ENCODE results near the gene EML6.

EML6 gene

DNA sequence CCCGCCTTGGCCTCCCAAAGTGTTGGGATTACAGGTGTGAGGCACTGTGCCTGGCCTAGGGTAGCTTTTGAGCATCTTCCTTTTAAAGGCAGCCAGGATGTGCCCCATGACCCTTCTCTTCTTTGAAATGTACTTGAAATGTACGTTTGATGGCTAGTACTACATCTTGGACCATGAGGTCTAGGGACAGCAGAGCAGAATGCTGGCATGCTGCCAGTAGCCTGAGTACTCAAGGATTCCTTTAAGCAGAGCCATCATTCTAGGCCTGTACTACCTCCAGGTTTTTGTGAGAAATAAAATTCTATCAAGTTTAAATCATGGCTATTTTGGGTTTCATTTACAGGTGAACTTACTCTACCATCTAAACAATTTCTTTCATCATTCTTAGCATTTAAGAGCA lies 2.9 kb upstream of the EML6 start:
- TF ChIP-seq GATA1 (IDR thresholded peaks at IDR 0.05; ENCODE audit: low read depth, low read length): no peak
- TF ChIP-seq POLR2A (IDR thresholded peaks at IDR 0.05; ENCODE audit: low read length): no peak
- DNase-seq: peak in 1 of 2 experiments; percentile 15

DNA sequence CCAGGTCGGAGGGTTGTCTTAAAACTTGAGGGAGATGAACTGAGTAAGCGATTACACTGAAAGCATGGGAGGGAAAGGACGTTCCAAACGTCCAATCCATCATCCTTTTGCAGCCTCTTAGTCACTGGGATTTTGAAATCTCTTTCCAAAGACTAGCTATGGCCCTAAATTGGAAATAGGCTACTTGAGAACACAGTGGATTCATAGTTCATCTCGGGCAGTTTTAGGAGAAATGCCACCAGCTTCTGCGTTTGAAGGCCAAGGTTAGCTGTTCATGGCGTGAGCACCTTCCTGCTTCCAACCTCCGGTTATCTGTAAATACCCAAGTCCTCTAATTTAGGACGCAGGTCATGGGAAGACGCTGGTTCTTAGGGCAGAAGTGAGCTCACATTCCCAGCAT lies 821 bp upstream of the EML6 start:
- no peak for DNase-seq
- no peak for TF ChIP-seq POLR2A (IDR thresholded peaks at IDR 0.05; ENCODE audit: low read length)

DNA sequence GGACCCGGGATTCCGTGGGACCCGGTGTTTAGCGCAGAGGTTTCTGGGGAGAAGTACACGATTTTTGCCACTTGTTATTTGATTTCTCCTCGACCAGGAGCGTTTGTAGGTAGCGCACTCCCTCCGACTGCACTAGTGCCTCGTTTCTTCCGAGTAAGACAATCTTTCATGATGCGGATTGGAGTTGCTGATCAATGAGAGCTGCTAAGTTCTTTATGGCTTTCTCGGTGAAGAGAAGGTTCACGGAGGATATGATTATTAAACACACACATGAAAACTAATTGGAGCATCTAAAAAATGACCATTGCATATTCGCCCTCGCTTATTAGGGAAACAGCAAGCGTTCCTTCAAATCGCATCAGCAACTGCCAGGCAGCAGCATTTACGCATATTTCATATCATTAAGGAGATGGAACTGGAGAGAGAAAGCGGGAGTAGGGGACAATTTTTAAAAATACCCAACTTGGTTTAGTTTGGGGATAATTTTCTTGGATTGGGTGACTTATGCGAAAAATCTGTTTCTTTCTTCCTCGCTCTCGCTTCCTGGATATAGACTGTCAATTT lies 616 bp downstream of the EML6 start:
- TF ChIP-seq POLR2A (IDR thresholded peaks at IDR 0.05; ENCODE audit: low read length): no peak
- no peak for TF ChIP-seq GATA1 (IDR thresholded peaks at IDR 0.05; ENCODE audit: low read depth, low read length)
- DNase-seq: peak in 1 of 2 experiments; percentile 39

DNA sequence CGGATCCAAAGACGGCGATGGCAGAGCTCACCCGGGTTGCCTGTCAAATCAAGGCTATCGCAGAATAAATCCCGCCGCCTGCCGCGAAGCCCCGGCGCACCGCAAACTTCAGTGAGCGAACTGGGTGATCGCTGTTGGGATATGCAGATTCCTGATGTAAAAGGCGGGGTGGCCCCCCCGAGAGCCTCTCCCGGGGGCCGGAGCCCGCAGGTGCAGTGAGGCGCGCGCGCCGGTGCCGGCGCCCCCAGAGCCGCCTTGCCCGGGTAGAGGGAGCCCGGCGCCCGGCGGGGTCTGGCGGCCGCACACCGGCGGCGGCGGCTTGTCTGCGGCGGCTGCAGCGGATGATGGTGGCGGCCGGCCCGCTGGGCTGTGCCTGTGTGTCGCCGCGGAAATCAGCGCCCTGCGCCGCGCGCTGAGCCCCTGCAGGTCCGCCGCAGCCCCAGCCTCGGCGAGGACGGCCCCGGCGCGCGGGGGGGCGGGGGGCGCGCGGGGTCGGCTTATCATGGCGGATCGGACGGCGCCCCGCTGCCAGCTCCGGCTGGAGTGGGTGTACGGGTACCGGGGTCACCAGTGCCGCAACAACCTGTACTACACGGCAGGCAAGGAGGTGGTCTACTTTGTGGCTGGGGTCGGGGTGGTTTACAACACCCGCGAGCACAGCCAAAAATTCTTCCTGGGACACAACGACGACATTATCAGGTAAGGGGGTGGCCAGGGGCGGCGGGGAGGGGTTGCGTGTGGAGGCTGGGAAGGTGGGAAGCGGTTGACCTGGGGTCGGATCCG lies 1.3 kb downstream of the EML6 start:
- TF ChIP-seq GATA1 (IDR thresholded peaks at IDR 0.05; ENCODE audit: low read depth, low read length) (no peak), POLR2A (IDR thresholded peaks at IDR 0.05; ENCODE audit: low read length) (no peak)
- no peak for DNase-seq

DNA sequence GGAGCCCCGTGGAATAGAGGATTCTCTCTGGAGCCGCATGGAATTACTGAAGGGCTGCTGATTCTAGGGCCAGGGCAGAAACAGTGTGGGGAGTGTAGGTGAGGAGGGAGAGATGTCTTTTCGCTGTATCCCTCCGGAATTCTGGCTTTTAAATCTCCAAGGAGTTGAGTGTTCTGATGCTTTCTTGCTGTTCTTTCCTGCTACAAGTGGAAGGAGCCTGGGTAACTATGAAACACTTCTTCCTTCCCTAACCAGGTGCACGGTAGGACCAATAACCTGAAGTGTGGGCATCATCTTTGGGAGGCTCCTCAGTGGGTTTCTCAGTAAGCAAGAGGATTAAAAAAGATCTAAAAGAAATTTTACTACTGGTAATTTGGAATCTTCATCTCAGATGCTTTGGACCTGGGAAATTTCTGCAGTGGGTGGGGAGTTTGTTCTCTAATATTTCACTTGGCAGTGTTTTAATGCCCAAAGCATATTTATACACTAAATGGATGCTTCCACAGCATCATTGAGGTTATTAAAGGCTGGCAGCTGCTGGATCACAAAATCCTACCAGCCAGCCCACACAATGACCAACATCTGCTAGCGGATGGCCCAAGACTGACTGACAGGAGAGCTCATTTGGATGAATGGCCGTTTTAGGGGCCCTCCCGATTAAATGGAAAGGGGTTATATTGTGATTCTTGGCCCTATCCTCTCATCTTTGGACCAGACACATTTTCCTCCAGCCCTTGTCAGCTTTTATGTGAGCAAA lies 2.1 kb downstream of the EML6 start:
- DNase-seq: no peak
- TF ChIP-seq POLR2A (IDR thresholded peaks at IDR 0.05; ENCODE audit: low read length) (no peak), GATA1 (IDR thresholded peaks at IDR 0.05; ENCODE audit: low read depth, low read length) (no peak)

DNA sequence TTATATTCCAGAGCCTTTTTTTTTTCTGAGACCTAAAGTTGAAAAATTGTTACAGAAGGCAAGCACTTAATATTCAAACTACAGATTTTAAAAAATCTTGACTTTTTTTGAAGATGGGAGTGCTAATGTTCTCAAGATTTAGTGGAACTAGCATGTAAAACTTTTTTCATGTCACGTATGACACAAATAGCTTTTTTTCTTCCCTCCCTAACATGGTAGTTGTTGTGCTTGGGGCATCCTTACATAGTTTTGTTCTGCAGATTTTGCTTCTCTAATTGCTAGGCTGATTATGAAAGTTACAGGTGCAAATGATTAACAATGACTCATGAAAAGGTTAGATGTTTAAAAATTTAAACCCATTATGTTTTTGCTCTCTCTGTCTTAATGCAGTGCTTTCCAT lies 3.0 kb downstream of the EML6 start:
- TF ChIP-seq POLR2A (IDR thresholded peaks at IDR 0.05; ENCODE audit: low read length): no peak
- TF ChIP-seq GATA1 (IDR thresholded peaks at IDR 0.05; ENCODE audit: low read depth, low read length): no peak
- DNase-seq: no peak

DNA sequence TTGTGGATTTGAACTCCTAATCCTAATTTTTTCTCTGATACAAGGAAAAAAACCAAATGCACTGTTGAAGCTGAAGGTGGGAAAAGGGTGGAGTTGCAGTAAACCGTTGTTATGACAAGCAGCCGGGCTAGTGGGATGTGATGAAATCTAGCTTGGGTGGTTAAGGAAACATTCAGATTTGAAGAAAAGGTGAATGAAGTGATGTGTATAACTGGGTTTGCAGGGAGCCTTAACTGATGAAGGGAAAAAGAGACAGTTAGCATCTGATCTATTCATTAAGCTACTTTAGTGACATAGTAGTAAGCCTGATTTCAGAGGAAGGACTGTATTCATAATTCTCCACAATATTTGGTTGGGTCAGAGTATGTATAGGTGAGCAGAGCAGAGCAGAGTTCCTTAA lies 3.5 kb downstream of the EML6 start:
- no peak for DNase-seq
- TF ChIP-seq GATA1 (IDR thresholded peaks at IDR 0.05; ENCODE audit: low read depth, low read length): no peak
- TF ChIP-seq POLR2A (IDR thresholded peaks at IDR 0.05; ENCODE audit: low read length): no peak

DNA sequence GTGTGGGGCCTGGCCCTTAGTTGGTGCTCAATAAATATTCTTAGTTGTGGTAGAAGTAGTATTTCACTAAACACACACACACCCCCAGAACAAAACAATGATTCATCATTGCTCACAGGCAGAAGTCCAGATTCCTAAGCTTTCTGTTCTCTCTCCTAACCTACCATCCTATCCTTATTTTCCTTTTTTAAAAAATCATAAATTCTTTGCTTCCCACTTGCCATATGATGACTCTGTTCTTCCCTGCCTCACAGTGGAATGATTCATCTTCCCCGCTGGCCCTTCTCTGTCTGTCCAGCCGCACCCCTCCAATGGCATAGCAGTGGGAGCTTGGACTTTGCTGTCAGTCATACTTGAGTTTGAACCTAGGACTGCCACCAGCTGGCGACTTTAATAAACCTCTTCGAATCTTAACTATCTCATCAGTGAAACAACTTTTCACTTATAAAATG lies 5.2 kb downstream of the EML6 start:
- DNase-seq: no peak
- TF ChIP-seq POLR2A (IDR thresholded peaks at IDR 0.05; ENCODE audit: low read length) (no peak), GATA1 (IDR thresholded peaks at IDR 0.05; ENCODE audit: low read depth, low read length) (no peak)

DNA sequence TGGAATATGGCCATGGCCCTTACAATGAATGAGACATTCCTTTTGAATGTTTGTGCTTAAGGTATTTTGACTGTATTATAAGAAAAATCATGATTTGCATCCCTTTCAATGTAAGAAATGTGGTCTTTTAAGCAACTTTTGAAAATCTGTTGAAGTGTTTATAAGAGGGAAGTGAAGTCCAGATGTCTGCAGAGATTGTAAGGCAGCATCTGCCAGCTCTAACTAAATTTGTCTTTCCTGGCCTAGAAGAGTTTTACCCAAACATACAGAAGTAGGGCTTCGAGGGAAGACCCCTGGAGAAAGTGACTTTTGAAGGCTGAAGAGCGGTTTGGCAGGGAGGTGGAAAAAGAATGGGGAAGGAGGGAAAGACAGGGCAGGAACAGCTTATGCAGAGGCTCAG lies 12.2 kb downstream of the EML6 start:
- TF ChIP-seq GATA1 (IDR thresholded peaks at IDR 0.05; ENCODE audit: low read depth, low read length) (no peak), POLR2A (IDR thresholded peaks at IDR 0.05; ENCODE audit: low read length) (no peak)
- no peak for DNase-seq

DNA sequence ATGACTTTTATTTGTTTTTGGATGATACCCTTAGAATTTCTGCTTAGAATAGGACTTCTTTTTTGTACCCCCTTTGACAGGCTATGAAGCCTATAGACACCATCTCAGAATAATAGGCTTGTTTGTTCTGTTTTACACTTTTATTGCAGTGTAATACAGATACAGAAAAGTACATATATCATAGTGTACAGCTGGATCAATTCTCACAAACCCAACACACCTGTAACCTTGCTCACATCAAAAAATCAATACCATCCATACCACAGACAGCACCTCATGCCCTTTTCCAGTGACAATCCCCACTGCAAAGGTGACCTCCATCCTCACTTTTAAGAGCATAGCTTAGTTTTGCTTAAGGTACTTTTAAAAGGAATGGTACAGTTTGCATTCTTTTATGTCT lies 14.8 kb downstream of the EML6 start:
- TF ChIP-seq POLR2A (IDR thresholded peaks at IDR 0.05; ENCODE audit: low read length) (no peak), GATA1 (IDR thresholded peaks at IDR 0.05; ENCODE audit: low read depth, low read length) (no peak)
- no peak for DNase-seq

DNA sequence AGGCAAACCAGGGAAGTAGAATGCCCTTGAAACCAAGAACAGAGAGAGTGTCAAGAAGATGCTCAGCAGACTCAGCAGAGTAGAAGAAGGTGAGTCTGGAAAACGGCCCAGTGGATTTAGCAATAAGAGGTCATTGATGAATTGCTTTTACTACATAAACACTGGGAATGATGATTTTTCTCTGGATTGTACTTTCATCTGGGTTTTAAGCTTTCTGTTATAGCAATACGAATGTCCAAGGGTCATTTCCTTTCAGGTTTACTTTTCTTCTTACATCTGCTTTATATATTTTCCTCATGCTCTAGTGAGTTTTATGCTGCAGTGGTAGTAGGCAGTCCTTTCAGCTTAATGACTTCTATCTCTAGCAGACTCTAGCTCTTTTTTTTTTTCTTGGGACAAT lies 16.9 kb downstream of the EML6 start:
- no peak for DNase-seq
- no peak for TF ChIP-seq GATA1 (IDR thresholded peaks at IDR 0.05; ENCODE audit: low read depth, low read length)
- no peak for TF ChIP-seq POLR2A (IDR thresholded peaks at IDR 0.05; ENCODE audit: low read length)

DNA sequence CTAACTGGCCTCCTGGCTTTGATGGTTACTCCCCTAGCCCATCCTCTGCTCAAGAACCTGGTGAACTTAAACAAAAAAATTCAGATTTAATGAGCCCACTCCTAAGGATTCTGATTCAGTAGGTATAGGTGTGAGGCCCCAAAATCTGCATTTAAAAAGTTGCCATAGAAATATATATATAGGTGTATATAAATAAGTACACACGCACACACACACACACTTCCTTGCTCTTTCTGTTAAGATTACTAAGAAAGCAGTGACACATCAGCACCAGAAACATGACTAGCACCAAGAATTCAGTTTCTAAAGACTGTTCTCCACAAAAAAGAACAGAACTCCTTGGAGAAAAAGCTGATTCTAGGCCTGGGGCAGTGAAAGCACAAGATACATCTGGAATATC lies 17.8 kb downstream of the EML6 start:
- no peak for TF ChIP-seq GATA1 (IDR thresholded peaks at IDR 0.05; ENCODE audit: low read depth, low read length)
- TF ChIP-seq POLR2A (IDR thresholded peaks at IDR 0.05; ENCODE audit: low read length): no peak
- no peak for DNase-seq

DNA sequence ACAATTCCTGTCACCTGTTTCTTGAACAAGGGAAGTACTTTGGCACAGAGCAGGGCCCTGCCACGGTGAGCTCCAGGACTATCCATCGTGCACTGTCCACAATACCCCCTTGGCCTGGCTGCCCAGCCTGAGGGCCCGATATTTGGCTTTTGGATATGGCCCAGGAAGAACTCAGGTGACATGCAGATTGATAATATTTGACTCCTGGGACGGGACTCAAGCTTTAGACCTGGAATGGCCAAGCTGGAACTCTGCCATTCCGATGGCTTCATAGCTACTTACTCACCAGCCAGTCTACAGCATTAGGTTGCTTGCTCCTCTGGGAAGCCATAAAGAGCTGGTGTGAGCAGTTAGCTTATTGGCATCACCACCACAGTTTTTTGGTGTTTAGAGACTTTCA lies 26.6 kb downstream of the EML6 start:
- DNase-seq: no peak

DNA sequence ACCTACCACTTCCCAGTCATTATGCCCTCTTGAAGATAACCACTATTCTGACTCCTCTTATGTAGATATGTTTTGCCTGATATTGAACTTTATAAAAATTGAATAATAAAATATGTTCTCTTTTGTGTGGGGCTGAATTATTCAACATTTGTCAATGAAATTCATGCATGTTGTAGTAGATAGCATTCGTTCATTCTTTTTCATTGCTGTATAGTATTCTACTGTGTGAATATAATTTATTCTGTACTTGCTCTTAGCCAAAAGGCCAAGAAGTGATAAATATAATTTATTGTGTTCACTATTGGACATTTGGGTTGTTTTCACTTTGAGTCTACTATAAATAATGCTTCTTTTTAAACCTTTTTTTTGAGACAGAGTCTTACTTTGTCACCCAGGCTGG lies 29.0 kb downstream of the EML6 start:
- no peak for DNase-seq
- TF ChIP-seq POLR2A (IDR thresholded peaks at IDR 0.05; ENCODE audit: low read length) (no peak), GATA1 (IDR thresholded peaks at IDR 0.05; ENCODE audit: low read depth, low read length) (no peak)

More for the DNA sequence above, 26.6 kb downstream of the EML6 start:
- TF ChIP-seq GATA1 (IDR thresholded peaks at IDR 0.05; ENCODE audit: low read depth, low read length): no peak
- TF ChIP-seq POLR2A (IDR thresholded peaks at IDR 0.05; ENCODE audit: low read length): no peak
